K562 (cell line): Measurements from ENCODE around the gene MID2. TPM values are rescaled to one million over a fixed set of nuclear protein-coding genes. Genes with fewer than 3 reads are reported as not detected.

Experiments
- CBFB ChIP-seq: sonication (generic); formaldehyde crosslinking; IDR thresholded peaks from 2 replicates; pipeline ENCODE4 v1.4.0; 2020; ENCODE audit warnings: mild to moderate bottlenecking, missing genetic modification reagents
- E2F3 ChIP-seq: fragments of 250-450 bp; sonication (Bioruptor Pico); IDR thresholded peaks from 2 replicates; pipeline ENCODE4 v1.4.0; 2020; ENCODE audit warnings: mild to moderate bottlenecking
- ERF ChIP-seq: fragments of 450-650 bp; formaldehyde crosslinking; IDR thresholded peaks from 2 replicates; pipeline ENCODE4 v1.4.0; 2020; ENCODE audit warnings: mild to moderate bottlenecking, mixed read lengths
- ETV6 ChIP-seq, 3 experiments: fragments of 150-350 bp in 1 of 3; sonication (generic) in 1 of 3; formaldehyde crosslinking in 1 of 3; IDR thresholded peaks; 2 replicates each; pipeline versions ENCODE4 v1.6.1 to v1.8.0; 2014 to 2022; ENCODE audit warnings: borderline replicate concordance in 2 of 3, low read depth in 2 of 3, antibody characterized with exemption in 1 of 3, low read length in 1 of 3, mild to moderate bottlenecking in 1 of 3, missing genetic modification reagents in 1 of 3
- KLF13 ChIP-seq: fragments of 450-650 bp; IDR thresholded peaks from 2 replicates; pipeline ENCODE4 v1.6.1; 2016; ENCODE audit warnings: missing genetic modification characterization, low read depth, mild to moderate bottlenecking, missing compliant biosample characterization, moderate library complexity, borderline replicate concordance
- ZNF384 ChIP-seq: IDR thresholded peaks from 2 replicates; pipeline ENCODE4 v1.6.1; 2012; ENCODE audit warnings: low read depth, low read length, improper control_type of control experiment
- polyA plus RNA-seq, 8 experiments: library from polyadenylated mRNA; depleted of rRNA in 4 of 8; stranded (reverse) in 5 of 8; unstranded in 3 of 8; fragments of >200 nt; fragmentation: Nextera tagmentation in 2 of 8; fragmentation: Illumina TruSeq in 1 of 8; extraction: Ambion mirVana in 2 of 8; extraction: Trizol in 1 of 8; gene quantifications; 2 replicates each; pipeline versions ENCODE4 v1.2.1 to v1.2.3, GENCODE V29; 2011 to 2014; ENCODE audit warnings: inconsistent platforms in 1 of 8, missing spikeins in 1 of 8
- total RNA-seq, 7 experiments: library from RNA; depleted of rRNA in 6 of 7; stranded (reverse); fragments of >200 nt in 6 of 7; fragmentation: Illumina TruSeq in 2 of 7; extraction: Trizol in 2 of 7; gene quantifications; 2 replicates each; pipeline versions ENCODE4 v1.2.1 to v1.2.3, GENCODE V29; 2011 to 2021; ENCODE audit warnings: low replicate concordance in 1 of 7
- TF ChIP-seq, protein P1 (sequence below): fragments of 450-650 bp; IDR thresholded peaks from 2 replicates; pipeline ENCODE4 v1.6.1; 2016; ENCODE audit warnings: borderline replicate concordance
- TF ChIP-seq, protein P2 (sequence below): fragments of 450-650 bp; IDR thresholded peaks from 2 replicates; pipeline ENCODE4 v1.6.1; 2017; ENCODE audit warnings: antibody characterized with exemption
- TF ChIP-seq, protein P3 (sequence below), 3 experiments: fragments of 200-800 bp in 1 of 3; fragments of 250-450 bp in 1 of 3; fragments of 450-650 bp in 1 of 3; sonication (Bioruptor Pico) in 1 of 3; sonication (Bioruptor generic) in 1 of 3; formaldehyde crosslinking in 1 of 3; IDR thresholded peaks; 2 replicates each; pipeline versions ENCODE4 v1.6.1 to v1.8.0; 2016 to 2022; ENCODE audit warnings: mild to moderate bottlenecking in 2 of 3, missing genetic modification characterization in 2 of 3, missing compliant biosample characterization in 1 of 3, moderate library complexity in 1 of 3

Gene MID2
- total and polyA plus RNA-seq, 9 of the 15 experiments (the other 6 are each of a cell fraction or from before 2014, with no cell fraction given): 0.07 TPM; not detected in 8

DNA sequence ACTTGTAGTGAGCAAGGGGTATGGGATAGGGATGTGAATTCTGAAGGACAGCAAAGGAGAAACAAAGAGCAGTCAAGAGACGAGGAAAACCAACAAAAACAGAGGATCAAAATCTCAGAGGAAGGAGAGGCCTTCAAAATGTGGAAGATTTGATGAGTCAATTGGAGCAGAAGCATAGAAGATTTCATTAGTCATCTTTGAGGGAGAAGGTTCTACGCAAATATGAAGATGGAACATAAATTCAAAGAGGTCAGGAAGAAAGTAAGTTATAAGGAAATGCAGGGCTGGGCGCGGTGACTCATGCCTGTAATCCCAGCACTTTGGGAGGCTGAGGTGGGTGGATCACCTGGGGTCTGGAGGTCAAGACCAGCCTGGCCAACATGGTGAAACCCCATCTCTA is 35.4 kb downstream of the MID2 start (continued):
- TF ChIP-seq, protein P1, sequence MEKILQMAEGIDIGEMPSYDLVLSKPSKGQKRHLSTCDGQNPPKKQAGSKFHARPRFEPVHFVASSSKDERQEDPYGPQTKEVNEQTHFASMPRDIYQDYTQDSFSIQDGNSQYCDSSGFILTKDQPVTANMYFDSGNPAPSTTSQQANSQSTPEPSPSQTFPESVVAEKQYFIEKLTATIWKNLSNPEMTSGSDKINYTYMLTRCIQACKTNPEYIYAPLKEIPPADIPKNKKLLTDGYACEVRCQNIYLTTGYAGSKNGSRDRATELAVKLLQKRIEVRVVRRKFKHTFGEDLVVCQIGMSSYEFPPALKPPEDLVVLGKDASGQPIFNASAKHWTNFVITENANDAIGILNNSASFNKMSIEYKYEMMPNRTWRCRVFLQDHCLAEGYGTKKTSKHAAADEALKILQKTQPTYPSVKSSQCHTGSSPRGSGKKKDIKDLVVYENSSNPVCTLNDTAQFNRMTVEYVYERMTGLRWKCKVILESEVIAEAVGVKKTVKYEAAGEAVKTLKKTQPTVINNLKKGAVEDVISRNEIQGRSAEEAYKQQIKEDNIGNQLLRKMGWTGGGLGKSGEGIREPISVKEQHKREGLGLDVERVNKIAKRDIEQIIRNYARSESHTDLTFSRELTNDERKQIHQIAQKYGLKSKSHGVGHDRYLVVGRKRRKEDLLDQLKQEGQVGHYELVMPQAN: no peak
- no peak for TF ChIP-seq ETV6 (IDR thresholded peaks at IDR 0.05; ENCODE audit: borderline replicate concordance in 1 of 2, low read depth in 2 of 2, low read length in 1 of 2)
- no peak for TF ChIP-seq ETV6 (CRISPR knock-in tag; IDR thresholded peaks at IDR 0.05; ENCODE audit: borderline replicate concordance)
- TF ChIP-seq, protein P2, sequence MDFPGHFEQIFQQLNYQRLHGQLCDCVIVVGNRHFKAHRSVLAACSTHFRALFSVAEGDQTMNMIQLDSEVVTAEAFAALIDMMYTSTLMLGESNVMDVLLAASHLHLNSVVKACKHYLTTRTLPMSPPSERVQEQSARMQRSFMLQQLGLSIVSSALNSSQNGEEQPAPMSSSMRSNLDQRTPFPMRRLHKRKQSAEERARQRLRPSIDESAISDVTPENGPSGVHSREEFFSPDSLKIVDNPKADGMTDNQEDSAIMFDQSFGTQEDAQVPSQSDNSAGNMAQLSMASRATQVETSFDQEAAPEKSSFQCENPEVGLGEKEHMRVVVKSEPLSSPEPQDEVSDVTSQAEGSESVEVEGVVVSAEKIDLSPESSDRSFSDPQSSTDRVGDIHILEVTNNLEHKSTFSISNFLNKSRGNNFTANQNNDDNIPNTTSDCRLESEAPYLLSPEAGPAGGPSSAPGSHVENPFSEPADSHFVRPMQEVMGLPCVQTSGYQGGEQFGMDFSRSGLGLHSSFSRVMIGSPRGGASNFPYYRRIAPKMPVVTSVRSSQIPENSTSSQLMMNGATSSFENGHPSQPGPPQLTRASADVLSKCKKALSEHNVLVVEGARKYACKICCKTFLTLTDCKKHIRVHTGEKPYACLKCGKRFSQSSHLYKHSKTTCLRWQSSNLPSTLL: no peak
- TF ChIP-seq, protein P3, sequence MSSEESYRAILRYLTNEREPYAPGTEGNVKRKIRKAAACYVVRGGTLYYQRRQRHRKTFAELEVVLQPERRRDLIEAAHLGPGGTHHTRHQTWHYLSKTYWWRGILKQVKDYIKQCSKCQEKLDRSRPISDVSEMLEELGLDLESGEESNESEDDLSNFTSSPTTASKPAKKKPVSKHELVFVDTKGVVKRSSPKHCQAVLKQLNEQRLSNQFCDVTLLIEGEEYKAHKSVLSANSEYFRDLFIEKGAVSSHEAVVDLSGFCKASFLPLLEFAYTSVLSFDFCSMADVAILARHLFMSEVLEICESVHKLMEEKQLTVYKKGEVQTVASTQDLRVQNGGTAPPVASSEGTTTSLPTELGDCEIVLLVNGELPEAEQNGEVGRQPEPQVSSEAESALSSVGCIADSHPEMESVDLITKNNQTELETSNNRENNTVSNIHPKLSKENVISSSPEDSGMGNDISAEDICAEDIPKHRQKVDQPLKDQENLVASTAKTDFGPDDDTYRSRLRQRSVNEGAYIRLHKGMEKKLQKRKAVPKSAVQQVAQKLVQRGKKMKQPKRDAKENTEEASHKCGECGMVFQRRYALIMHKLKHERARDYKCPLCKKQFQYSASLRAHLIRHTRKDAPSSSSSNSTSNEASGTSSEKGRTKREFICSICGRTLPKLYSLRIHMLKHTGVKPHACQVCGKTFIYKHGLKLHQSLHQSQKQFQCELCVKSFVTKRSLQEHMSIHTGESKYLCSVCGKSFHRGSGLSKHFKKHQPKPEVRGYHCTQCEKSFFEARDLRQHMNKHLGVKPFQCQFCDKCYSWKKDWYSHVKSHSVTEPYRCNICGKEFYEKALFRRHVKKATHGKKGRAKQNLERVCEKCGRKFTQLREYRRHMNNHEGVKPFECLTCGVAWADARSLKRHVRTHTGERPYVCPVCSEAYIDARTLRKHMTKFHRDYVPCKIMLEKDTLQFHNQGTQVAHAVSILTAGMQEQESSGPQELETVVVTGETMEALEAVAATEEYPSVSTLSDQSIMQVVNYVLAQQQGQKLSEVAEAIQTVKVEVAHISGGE (CRISPR knock-in tag; IDR thresholded peaks at IDR 0.05): no peak
- TF ChIP-seq KLF13 (tag): no peak
- no peak for TF ChIP-seq E2F3
- TF ChIP-seq ERF (CRISPR knock-in tag): no peak
- TF ChIP-seq ZNF384: no peak
- no peak for TF ChIP-seq CBFB
